Smooth muscle cell (in vitro differentiated cells): Measurements from ENCODE around the gene MRC1. TPM values are rescaled to one million over a fixed set of nuclear protein-coding genes. Genes with fewer than 3 reads are reported as not detected.

Experiments used
- DNase-seq: peaks from one replicate; lab custom pipeline; 2025; ENCODE audit not compliant: unreplicated experiment; lab: John Stamatoyannopoulos, UW
- H2AFZ ChIP-seq: fragments of 200-600 bp; sonication (generic); 2 replicates; pipeline ENCODE4 v1.6.0; 2016; ENCODE audit warnings: antibody characterized with exemption, low read depth, mild to moderate bottlenecking
- H3F3A ChIP-seq: fragments of 200-600 bp; sonication (generic); 2 replicates; pipeline ENCODE4 v1.6.0; 2017; ENCODE audit warnings: antibody characterized with exemption, low read depth
- H3K27ac ChIP-seq: fragments of 200-600 bp; sonication (generic); 2 replicates; pipeline ENCODE4 v1.5.1; 2016; ENCODE audit warnings: low read depth, mild to moderate bottlenecking
- H3K27me3 ChIP-seq: fragments of 200-600 bp; sonication (generic); 2 replicates; pipeline ENCODE4 v1.6.1; 2016; ENCODE audit warnings: low read depth, mild to moderate bottlenecking
- H3K36me3 ChIP-seq: fragments of 200-600 bp; sonication (generic); 2 replicates; pipeline ENCODE4 v1.5.1; 2016; ENCODE audit warnings: low read depth
- H3K4me1 ChIP-seq: fragments of 200-600 bp; sonication (generic); 2 replicates; pipeline ENCODE4 v1.5.1; 2016; ENCODE audit warnings: low read depth
- H3K4me2 ChIP-seq: fragments of 200-600 bp; sonication (generic); 2 replicates; pipeline ENCODE4 v1.6.0; 2016; ENCODE audit warnings: mild to moderate bottlenecking
- H3K4me3 ChIP-seq: fragments of 200-600 bp; sonication (generic); 2 replicates; pipeline ENCODE4 v1.5.1; 2016; ENCODE audit warnings: mild to moderate bottlenecking
- H3K79me2 ChIP-seq: fragments of 200-600 bp; sonication (generic); 2 replicates; pipeline ENCODE4 v1.6.0; 2016; ENCODE audit warnings: low read depth, mild to moderate bottlenecking
- H3K9ac ChIP-seq: fragments of 200-600 bp; sonication (generic); 2 replicates; pipeline ENCODE4 v1.6.0; 2016; ENCODE audit warnings: low read depth
- H3K9me3 ChIP-seq: fragments of 200-600 bp; sonication (generic); replicated peaks from 2 replicates; pipeline ENCODE4 v1.5.1; 2016; ENCODE audit warnings: low read depth
- H4K20me1 ChIP-seq: fragments of 200-600 bp; sonication (generic); 2 replicates; pipeline ENCODE4 v1.6.0; 2016; ENCODE audit warnings: low read depth
- CTCF ChIP-seq: fragments of 200-600 bp; sonication (generic); IDR thresholded peaks from 2 replicates; pipeline ENCODE4 v1.5.1; 2017; ENCODE audit warnings: borderline replicate concordance, mild to moderate bottlenecking, antibody characterized with exemption; ENCODE audit not compliant: insufficient read depth, poor library complexity, severe bottlenecking
- WGBS: methylation state at CpG from one replicate; pipeline ENCODE4 v1.1.7; 2016; ENCODE audit warnings: low lambda C conversion rate; 5-methylcytosine and 5-hydroxymethylcytosine counted together
- polyA plus RNA-seq: library from polyadenylated mRNA; unstranded; fragments of >200 nt; fragmentation: Nextera tagmentation; extraction: Ambion mirVana; gene quantifications from 2 replicates; pipeline ENCODE4 v1.2.1, GENCODE V29; 2016
- total RNA-seq: library from RNA; depleted of rRNA; stranded (reverse); fragments of >200 nt; gene quantifications from 2 replicates; pipeline ENCODE4 v1.2.3, GENCODE V29; 2014

The MRC1 gene
- total and polyA plus RNA-seq, 2 experiments from 2014 or later: not detected

DNA sequence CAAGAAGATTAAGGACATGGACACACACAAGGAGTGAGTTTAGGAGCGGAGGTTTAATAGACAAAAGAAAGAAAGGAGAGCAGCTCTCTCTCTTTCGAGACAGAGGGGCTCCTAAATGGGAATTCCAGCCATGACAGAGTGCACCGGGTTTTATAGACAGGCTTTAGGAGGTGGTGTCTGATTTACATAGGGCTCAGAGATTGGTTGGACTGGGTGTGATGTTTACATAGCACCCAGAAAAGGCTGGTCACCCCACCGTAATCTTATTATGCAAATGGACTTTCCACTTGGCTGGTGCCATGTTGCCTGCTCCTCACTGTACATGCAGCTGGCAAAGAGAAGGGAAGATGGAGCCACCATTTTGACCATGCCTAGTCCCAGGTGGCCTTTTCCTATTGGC lies 28.4 kb upstream of the MRC1 start:
- Histone ChIP-seq H3K27ac (no peak overlapping the region), H3K9me3 (no peaks in the 10 kb centered on the region), H3K79me2 (no peaks in the 10 kb centered on the region), H3K4me3 (no peak overlapping the region), H2AFZ (no peak overlapping the region), H4K20me1 (no peaks in the 10 kb centered on the region), H3K4me1 (no peaks in the 10 kb centered on the region), H3K9ac (no peak overlapping the region), H3F3A (no peaks in the 10 kb centered on the region), H3K27me3 (no peaks in the 10 kb centered on the region), H3K4me2 (no peak overlapping the region), H3K36me3 (no peaks in the 10 kb centered on the region)
- TF ChIP-seq CTCF: no peak
- WGBS: 93% methylated on average over 4 of the region's 4 CpGs
- no peak for DNase-seq

DNA sequence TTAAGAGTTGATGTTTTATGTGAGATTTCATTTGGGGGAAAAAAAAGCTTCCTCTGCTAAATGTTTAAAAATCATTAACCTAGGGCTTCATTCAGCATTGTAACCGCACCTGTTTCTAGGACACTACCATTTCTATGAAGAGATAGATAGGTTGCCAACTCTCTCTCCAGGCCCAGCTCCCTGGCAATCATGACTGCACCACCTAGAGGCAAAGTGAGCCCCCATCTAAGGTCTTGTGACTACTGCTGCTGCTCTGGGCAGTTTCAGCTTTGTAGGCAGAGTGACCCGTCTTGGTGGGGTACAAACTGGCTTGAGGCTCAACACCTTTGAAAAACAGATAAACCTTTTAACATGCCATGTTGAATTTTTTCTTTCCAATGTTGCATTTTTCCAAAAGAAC lies 27.3 kb upstream of the MRC1 start:
- 93% methylated on average over 2 of the region's 2 CpGs for WGBS
- H3K79me2 ChIP-seq: no peaks in the 10 kb centered on the region
- no peaks in the 10 kb centered on the region for H3K4me1 ChIP-seq
- no peak overlapping the region for H3K4me3 ChIP-seq
- no peak for TF ChIP-seq CTCF
- no peaks in the 10 kb centered on the region for H3K27me3 ChIP-seq
- DNase-seq: no peak
- H2AFZ ChIP-seq: no peak overlapping the region
- no peak overlapping the region for H3K9ac ChIP-seq
- no peaks in the 10 kb centered on the region for H3K36me3 ChIP-seq
- no peak overlapping the region for H3K27ac ChIP-seq
- no peaks in the 10 kb centered on the region for H3K9me3 ChIP-seq
- no peak overlapping the region for H3K4me2 ChIP-seq
- H3F3A ChIP-seq: no peaks in the 10 kb centered on the region
- no peaks in the 10 kb centered on the region for H4K20me1 ChIP-seq

GRCh38 chr10:17782921-17783665 lies 26.1 kb upstream of the MRC1 start:
- H3K9ac ChIP-seq: no peak overlapping the region
- no peaks in the 10 kb centered on the region for H3F3A ChIP-seq
- H3K4me2 ChIP-seq: no peak overlapping the region
- no peak overlapping the region for H3K4me3 ChIP-seq
- DNase-seq: no peak
- peaks cover 4% of the 10 kb centered on the region for H3K4me1 ChIP-seq
- no peaks in the 10 kb centered on the region for H3K9me3 ChIP-seq
- H2AFZ ChIP-seq: no peak overlapping the region
- no peaks in the 10 kb centered on the region for H4K20me1 ChIP-seq
- no peaks in the 10 kb centered on the region for H3K36me3 ChIP-seq
- H3K79me2 ChIP-seq: no peaks in the 10 kb centered on the region
- H3K27me3 ChIP-seq: no peaks in the 10 kb centered on the region
- TF ChIP-seq CTCF: no peak
- WGBS: 86% methylated on average over 16 of the region's 16 CpGs
- H3K27ac ChIP-seq: no peak overlapping the region

DNA sequence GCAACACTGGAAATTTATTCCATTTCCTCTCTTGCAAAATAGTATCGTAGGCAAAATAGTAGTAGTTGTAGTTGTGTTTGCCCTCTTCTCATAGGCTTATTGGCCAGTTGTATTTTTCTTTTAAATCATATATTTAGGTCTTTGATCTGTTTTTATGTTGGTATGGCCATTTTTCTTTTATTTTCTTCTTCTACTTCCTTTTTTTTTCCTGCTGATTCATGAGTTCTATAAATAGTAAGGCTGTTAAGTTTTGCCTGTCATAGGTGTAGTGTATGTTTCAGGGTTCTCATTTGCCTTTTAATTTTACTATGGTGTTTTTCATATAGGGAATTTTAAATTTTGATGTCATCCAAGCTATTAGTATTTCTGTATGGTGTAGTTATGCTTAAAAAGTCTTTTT lies 25.4 kb upstream of the MRC1 start:
- H3K9me3 ChIP-seq: no peaks in the 10 kb centered on the region
- no peaks in the 10 kb centered on the region for H3K27me3 ChIP-seq
- no peak overlapping the region for H2AFZ ChIP-seq
- no peaks in the 10 kb centered on the region for H3K79me2 ChIP-seq
- no peak for TF ChIP-seq CTCF
- peak overlapping the region; percentile 29 for H3K27ac ChIP-seq
- no peaks in the 10 kb centered on the region for H4K20me1 ChIP-seq
- H3K36me3 ChIP-seq: no peaks in the 10 kb centered on the region
- no peaks in the 10 kb centered on the region for H3F3A ChIP-seq
- peaks cover 8% of the 10 kb centered on the region for H3K4me1 ChIP-seq
- WGBS: 89% methylated on average over 1 of the region's 1 CpG
- no peak overlapping the region for H3K4me3 ChIP-seq
- H3K9ac ChIP-seq: peak overlapping the region; percentile 0
- peak overlapping the region; percentile 44 for H3K4me2 ChIP-seq
- DNase-seq: no peak
